K562 (cell line): ENCODE data around the gene LRRC8A. TPM values are rescaled to one million over a fixed set of nuclear protein-coding genes. Genes with fewer than 3 reads are reported as not detected.

Source experiments
- ATF7 ChIP-seq: fragments of 450-650 bp; IDR thresholded peaks from 2 replicates; pipeline ENCODE4 v1.7.1; 2014; ENCODE audit warnings: mild to moderate bottlenecking, moderate library complexity
- C11orf30 ChIP-seq: fragments of 450-650 bp; IDR thresholded peaks from 2 replicates; pipeline ENCODE4 v1.6.1; 2016; ENCODE audit warnings: low read depth, mild to moderate bottlenecking
- CREM ChIP-seq: IDR thresholded peaks from 2 replicates; pipeline ENCODE4 v1.6.1; 2014; ENCODE audit warnings: antibody characterized with exemption, low read depth
- EP300 ChIP-seq: IDR thresholded peaks from 2 replicates; pipeline ENCODE4 v1.6.1; 2012; ENCODE audit warnings: low read length, improper control_type of control experiment
- HDAC1 ChIP-seq, 2 experiments: fragments of 450-650 bp; IDR thresholded peaks; 2 replicates each; pipeline ENCODE4 v1.6.1; 2016 to 2017; ENCODE audit warnings: inconsistent platforms in 1 of 2, mild to moderate bottlenecking in 1 of 2, moderate library complexity in 1 of 2
- JUNB ChIP-seq: fragments of 450-650 bp; formaldehyde crosslinking; conservative IDR thresholded peaks from 2 replicates; pipeline ENCODE4 v1.4.0; 2020; ENCODE audit warnings: mild to moderate bottlenecking
- MAFG ChIP-seq: fragments of 450-650 bp; conservative IDR thresholded peaks from 2 replicates; pipeline ENCODE4 v1.6.1; 2016; ENCODE audit warnings: missing genetic modification characterization, missing compliant biosample characterization
- MAX ChIP-seq: sonication (generic); formaldehyde crosslinking; IDR thresholded peaks from 2 replicates; pipeline ENCODE4 v1.9.0; 2022; ENCODE audit warnings: mild to moderate bottlenecking, missing genetic modification reagents
- MCM3 ChIP-seq: fragments of 450-650 bp; IDR thresholded peaks from 2 replicates; pipeline ENCODE4 v1.6.1; 2016
- NFE2L1 ChIP-seq: fragments of 450-650 bp; IDR thresholded peaks from 2 replicates; pipeline ENCODE4 v1.6.1; 2016; ENCODE audit warnings: missing genetic modification characterization, low read depth, mild to moderate bottlenecking, missing compliant biosample characterization, moderate library complexity, borderline replicate concordance
- PKNOX1 ChIP-seq: fragments of 450-650 bp; IDR thresholded peaks from 2 replicates; pipeline ENCODE4 v1.6.1; 2016
- SPI1 ChIP-seq: IDR thresholded peaks from 2 replicates; pipeline ENCODE4 v1.6.1; 2011; ENCODE audit warnings: low read depth, low read length, control low read depth, borderline replicate concordance
- TRIM28 ChIP-seq: fragments of 450-650 bp; IDR thresholded peaks from 2 replicates; pipeline ENCODE4 v1.6.1; 2017
- ZBTB17 ChIP-seq: fragments of 450-650 bp; formaldehyde crosslinking; IDR thresholded peaks from 2 replicates; pipeline ENCODE4 v1.4.0; 2020; ENCODE audit warnings: mild to moderate bottlenecking
- ZNF408 ChIP-seq: fragments of 250-450 bp; sonication (Bioruptor Pico); IDR thresholded peaks from 2 replicates; pipeline ENCODE4 v1.4.0; 2020; ENCODE audit warnings: low read depth, mild to moderate bottlenecking, moderate library complexity
- polyA plus RNA-seq, 8 experiments: library from polyadenylated mRNA; depleted of rRNA in 4 of 8; stranded (reverse) in 5 of 8; unstranded in 3 of 8; fragments of >200 nt; fragmentation: Nextera tagmentation in 2 of 8; fragmentation: Illumina TruSeq in 1 of 8; extraction: Ambion mirVana in 2 of 8; extraction: Trizol in 1 of 8; gene quantifications; 2 replicates each; pipeline versions ENCODE4 v1.2.1 to v1.2.3, GENCODE V29; 2011 to 2014; ENCODE audit warnings: inconsistent platforms in 1 of 8, missing spikeins in 1 of 8
- total RNA-seq, 7 experiments: library from RNA; depleted of rRNA in 6 of 7; stranded (reverse); fragments of >200 nt in 6 of 7; fragmentation: Illumina TruSeq in 2 of 7; extraction: Trizol in 2 of 7; gene quantifications; 2 replicates each; pipeline versions ENCODE4 v1.2.1 to v1.2.3, GENCODE V29; 2011 to 2021; ENCODE audit warnings: low replicate concordance in 1 of 7
- TF ChIP-seq, protein P1 (sequence below): fragments of 450-650 bp; IDR thresholded peaks from 2 replicates; pipeline ENCODE4 v1.6.1; 2018; ENCODE audit not compliant: partially characterized antibody
- TF ChIP-seq, protein P2 (sequence below): sonication (generic); formaldehyde crosslinking; IDR thresholded peaks from 2 replicates; pipeline ENCODE4 v1.8.0; 2023; ENCODE audit warnings: mild to moderate bottlenecking, missing genetic modification reagents
- TF ChIP-seq, protein P3 (sequence below), 3 experiments: fragments of 200-800 bp in 1 of 3; sonication (Bioruptor generic) in 1 of 3; sonication (generic) in 1 of 3; formaldehyde crosslinking in 1 of 3; IDR thresholded peaks; 2 replicates each; pipeline versions ENCODE4 v1.6.1 to v1.8.0; 2016 to 2022; ENCODE audit warnings: mild to moderate bottlenecking in 2 of 3, missing compliant biosample characterization in 2 of 3, missing genetic modification characterization in 2 of 3, missing genetic modification reagents in 1 of 3

Gene LRRC8A
- total and polyA plus RNA-seq, 9 of the 15 experiments (the other 6 are each of a cell fraction or from before 2014, with no cell fraction given), result 2.9 to 24.7 (median 8.9) TPM

DNA sequence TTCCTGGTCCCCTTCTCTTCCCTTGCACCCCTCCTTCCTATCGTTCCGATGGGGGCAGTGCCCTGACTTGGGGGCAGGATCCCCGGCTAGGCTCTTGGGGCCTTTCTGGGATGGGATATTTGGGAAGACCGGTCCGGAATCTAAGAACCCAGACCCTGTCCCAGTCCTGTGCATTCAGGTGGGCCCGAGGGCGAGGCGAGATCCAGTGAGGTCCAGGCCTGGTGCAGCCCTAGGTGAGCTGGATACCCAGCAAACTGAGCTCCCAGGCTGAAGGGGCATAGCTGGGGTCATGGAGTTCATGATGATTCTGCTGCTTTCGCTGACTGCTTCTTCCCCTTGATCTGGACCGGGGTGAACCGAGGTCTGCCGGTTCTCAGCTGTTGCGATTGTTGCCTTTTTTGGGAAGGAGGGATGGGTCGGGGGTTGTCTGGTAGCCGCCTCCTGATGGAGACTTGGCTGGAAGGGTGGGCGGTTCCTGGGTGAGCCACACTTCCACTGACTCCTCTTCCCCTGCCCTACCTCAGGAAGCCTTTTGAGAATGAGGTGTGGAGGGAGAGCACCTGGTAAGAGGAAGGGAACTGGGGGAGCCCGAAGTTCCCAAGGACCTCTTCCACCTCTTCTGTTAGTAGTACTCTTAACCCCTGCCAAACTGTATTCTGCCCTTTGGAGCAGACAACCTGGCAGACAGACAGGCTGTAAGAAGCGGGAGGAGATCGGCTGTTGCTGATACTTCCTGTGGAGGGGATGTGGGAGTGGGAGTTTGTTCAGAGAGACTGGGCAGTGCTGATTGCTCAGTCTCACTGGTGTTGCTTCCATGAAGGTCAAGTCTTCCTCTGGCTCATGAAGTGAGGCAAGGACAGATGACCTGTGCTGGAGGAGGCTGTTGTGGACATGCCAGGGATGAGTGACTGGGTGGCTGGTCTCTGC, 1.0 kb downstream of the LRRC8A start (continued):
- no peak for TF ChIP-seq NFE2L1
- TF ChIP-seq EP300, result peak; percentile 42; the same call in 1 of the 2 replicates
- TF ChIP-seq MCM3, result no peak
- TF ChIP-seq TRIM28, result no peak
- no peak for TF ChIP-seq ZNF408 (CRISPR knock-in tag)
- no peak for TF ChIP-seq HDAC1 (IDR thresholded peaks at IDR 0.05)
- TF ChIP-seq SPI1, result no peak
- peak; percentile 42 for TF ChIP-seq PKNOX1
- no peak for TF ChIP-seq ATF7
- TF ChIP-seq CREM, result no peak
- TF ChIP-seq, protein P1, sequence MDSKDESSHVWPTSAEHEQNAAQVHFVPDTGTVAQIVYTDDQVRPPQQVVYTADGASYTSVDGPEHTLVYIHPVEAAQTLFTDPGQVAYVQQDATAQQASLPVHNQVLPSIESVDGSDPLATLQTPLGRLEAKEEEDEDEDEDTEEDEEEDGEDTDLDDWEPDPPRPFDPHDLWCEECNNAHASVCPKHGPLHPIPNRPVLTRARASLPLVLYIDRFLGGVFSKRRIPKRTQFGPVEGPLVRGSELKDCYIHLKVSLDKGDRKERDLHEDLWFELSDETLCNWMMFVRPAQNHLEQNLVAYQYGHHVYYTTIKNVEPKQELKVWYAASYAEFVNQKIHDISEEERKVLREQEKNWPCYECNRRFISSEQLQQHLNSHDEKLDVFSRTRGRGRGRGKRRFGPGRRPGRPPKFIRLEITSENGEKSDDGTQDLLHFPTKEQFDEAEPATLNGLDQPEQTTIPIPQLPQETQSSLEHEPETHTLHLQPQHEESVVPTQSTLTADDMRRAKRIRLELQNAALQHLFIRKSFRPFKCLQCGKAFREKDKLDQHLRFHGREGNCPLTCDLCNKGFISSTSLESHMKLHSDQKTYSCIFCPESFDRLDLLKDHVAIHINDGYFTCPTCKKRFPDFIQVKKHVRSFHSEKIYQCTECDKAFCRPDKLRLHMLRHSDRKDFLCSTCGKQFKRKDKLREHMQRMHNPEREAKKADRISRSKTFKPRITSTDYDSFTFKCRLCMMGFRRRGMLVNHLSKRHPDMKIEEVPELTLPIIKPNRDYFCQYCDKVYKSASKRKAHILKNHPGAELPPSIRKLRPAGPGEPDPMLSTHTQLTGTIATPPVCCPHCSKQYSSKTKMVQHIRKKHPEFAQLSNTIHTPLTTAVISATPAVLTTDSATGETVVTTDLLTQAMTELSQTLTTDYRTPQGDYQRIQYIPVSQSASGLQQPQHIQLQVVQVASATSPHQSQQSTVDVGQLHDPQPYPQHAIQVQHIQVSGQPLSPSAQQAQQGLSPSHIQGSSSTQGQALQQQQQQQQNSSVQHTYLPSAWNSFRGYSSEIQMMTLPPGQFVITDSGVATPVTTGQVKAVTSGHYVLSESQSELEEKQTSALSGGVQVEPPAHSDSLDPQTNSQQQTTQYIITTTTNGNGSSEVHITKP, result no peak
- TF ChIP-seq, protein P2, sequence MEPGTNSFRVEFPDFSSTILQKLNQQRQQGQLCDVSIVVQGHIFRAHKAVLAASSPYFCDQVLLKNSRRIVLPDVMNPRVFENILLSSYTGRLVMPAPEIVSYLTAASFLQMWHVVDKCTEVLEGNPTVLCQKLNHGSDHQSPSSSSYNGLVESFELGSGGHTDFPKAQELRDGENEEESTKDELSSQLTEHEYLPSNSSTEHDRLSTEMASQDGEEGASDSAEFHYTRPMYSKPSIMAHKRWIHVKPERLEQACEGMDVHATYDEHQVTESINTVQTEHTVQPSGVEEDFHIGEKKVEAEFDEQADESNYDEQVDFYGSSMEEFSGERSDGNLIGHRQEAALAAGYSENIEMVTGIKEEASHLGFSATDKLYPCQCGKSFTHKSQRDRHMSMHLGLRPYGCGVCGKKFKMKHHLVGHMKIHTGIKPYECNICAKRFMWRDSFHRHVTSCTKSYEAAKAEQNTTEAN (CRISPR knock-in tag), result no peak
- TF ChIP-seq JUNB, result no peak
- TF ChIP-seq MAX (CRISPR knock-in tag), result 0 out of 2 replicates have a peak, but pooled peaks have one; percentile 3
- TF ChIP-seq ZBTB17 (CRISPR knock-in tag), result no peak
- TF ChIP-seq C11orf30, result no peak
- TF ChIP-seq, protein P3, sequence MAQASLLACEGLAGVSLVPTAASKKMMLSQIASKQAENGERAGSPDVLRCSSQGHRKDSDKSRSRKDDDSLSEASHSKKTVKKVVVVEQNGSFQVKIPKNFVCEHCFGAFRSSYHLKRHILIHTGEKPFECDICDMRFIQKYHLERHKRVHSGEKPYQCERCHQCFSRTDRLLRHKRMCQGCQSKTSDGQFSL (CRISPR knock-in tag; IDR thresholded peaks at IDR 0.05), result no peak
- TF ChIP-seq, protein P3 (tag; IDR thresholded peaks at IDR 0.05), result peak in 1 of 2 experiments; percentile 2; a peak in 1 of 4 replicates
- no peak for TF ChIP-seq MAFG (tag)
